Fibroblast of villous mesenchyme (primary cell): ENCODE results near the gene CITED2. TPM values are rescaled to one million over a fixed set of nuclear protein-coding genes. Genes with fewer than 3 reads are reported as not detected.

Experiments
- DNase-seq: peaks from one replicate; pipeline ENCODE4 v3.0.0-alpha.2; 2010; ENCODE audit warnings: low read depth
- H3K4me3 ChIP-seq: 2 replicates; pipeline ENCODE4 v1.5.1; 2011; ENCODE audit warnings: low read depth, mild to moderate bottlenecking, low read length
- total RNA-seq: library from RNA; depleted of rRNA; stranded (reverse); fragments of >200 nt; gene quantifications from 2 replicates; pipeline ENCODE4 v1.2.3, GENCODE V29; 2012
- TF ChIP-seq, protein P1 (sequence below): IDR thresholded peaks from 2 replicates; pipeline ENCODE4 v1.5.1; 2012; ENCODE audit warnings: low read depth, mild to moderate bottlenecking, low read length; ENCODE audit not compliant: insufficient read depth

Gene CITED2
- total RNA-seq, 1 donor = 793 TPM

DNA sequence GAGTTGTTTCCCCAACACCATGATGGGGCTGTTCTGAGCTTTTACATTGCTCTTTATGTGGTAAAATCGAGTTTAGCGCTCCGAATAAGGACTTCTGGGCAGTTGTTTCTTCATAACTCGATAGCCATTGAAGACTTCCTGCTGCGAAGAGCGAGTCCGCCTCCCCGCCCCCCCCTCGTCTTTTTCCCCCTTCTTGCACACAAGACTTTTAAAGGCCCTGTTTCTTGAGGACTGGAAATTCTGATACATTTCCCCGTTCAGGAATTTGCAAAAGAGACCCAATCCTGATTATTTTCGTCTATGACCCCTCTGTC, 1.5 kb upstream of the CITED2 start:
- H3K4me3 ChIP-seq = peak overlapping the region; percentile 98
- peak; percentile 78 for DNase-seq
- TF ChIP-seq, protein P1, sequence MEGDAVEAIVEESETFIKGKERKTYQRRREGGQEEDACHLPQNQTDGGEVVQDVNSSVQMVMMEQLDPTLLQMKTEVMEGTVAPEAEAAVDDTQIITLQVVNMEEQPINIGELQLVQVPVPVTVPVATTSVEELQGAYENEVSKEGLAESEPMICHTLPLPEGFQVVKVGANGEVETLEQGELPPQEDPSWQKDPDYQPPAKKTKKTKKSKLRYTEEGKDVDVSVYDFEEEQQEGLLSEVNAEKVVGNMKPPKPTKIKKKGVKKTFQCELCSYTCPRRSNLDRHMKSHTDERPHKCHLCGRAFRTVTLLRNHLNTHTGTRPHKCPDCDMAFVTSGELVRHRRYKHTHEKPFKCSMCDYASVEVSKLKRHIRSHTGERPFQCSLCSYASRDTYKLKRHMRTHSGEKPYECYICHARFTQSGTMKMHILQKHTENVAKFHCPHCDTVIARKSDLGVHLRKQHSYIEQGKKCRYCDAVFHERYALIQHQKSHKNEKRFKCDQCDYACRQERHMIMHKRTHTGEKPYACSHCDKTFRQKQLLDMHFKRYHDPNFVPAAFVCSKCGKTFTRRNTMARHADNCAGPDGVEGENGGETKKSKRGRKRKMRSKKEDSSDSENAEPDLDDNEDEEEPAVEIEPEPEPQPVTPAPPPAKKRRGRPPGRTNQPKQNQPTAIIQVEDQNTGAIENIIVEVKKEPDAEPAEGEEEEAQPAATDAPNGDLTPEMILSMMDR = no peak

- peak overlapping the region; percentile 98 for H3K4me3 ChIP-seq
- DNase-seq = peak; percentile 99
- TF ChIP-seq, protein P1 = peak; percentile 13
Measured at GRCh38 chr6:139375226-139376016, 973 bp upstream of the CITED2 start.

- TF ChIP-seq, protein P1 = no peak
- peak overlapping the region; percentile 98 for H3K4me3 ChIP-seq
- no peak for DNase-seq
Measured at GRCh38 chr6:139373928-139374356, 506 bp downstream of the CITED2 start.

DNA sequence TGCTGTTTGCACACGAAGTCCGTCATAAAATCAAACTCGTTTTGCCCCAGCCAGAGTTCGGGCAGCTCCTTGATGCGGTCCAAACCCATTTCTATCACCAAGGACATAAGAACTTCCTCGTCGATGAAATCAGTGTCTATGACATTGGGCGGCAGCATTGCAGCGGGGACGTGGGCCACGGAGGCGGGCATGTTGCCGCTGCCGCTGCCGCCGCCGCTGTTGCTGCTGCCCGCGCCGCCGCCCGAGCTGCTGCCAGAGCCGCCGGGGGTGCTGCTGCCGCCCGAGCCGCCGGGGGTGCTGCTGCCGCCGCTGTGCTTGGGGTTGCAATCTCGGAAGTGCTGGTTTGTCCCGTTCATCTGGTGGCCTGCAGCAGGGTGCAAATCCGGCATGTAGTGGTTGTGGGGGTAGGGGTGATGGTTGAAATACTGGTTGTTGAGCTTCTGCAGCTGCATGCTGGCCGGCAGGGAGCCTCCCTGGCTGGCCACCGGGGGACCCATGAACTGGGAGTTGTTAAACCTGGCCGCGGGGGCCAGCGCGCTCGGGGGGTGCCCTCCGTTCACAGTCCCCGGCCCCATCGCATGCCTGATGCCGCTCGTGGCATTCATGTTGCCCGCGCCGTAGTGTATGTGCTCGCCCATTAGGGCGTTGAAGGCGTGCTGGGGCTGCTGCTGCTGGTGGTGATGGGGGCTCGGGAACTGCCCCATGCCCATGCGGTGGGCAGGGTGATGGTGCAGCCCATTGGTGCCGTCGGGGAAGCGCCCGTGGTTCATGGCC, 1.1 kb downstream of the CITED2 start:
- TF ChIP-seq, protein P1 = no peak
- peak overlapping the region; percentile 98 for H3K4me3 ChIP-seq
- peak; percentile 55 for DNase-seq

DNA sequence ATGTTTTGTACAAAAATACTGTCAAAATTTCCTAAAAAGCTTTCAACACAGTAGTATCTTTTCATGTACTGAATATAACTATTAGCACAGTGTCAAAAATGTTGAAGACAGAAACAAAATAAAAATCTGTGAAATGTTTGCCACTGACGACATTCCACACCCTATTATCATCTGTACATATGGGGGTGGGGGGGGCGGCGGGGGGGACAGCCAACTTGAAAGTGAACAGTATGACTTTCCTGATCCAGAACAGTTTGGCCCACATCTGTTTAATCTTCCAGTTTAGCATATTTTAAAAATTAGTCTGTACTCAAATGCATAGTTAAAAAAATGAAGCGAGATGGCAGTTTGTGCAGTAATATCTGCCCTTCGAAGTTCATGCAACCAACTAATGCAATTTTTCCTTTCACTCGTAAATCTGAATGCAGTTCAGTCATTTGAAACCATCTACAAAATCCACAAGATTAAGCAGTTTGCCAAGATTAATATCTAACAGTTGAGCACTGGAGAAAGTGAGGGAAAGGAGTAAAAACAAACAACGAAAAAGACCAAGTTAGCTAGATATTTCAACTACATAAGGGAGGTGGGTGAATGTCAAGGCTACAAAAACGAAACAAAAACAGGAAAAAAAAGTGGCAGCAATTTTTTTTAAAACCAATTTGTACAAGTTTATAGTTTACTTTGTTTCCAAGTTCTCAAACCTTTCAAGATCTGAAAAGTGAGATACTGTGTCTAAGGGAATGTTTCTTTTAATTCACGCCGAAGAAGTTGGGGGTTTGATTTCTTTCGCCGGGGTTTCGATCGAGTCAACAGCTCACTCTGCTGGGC, 1.9 kb downstream of the CITED2 start:
- TF ChIP-seq, protein P1 = no peak
- peak overlapping the region; percentile 98 for H3K4me3 ChIP-seq
- DNase-seq = peak; percentile 33

DNA sequence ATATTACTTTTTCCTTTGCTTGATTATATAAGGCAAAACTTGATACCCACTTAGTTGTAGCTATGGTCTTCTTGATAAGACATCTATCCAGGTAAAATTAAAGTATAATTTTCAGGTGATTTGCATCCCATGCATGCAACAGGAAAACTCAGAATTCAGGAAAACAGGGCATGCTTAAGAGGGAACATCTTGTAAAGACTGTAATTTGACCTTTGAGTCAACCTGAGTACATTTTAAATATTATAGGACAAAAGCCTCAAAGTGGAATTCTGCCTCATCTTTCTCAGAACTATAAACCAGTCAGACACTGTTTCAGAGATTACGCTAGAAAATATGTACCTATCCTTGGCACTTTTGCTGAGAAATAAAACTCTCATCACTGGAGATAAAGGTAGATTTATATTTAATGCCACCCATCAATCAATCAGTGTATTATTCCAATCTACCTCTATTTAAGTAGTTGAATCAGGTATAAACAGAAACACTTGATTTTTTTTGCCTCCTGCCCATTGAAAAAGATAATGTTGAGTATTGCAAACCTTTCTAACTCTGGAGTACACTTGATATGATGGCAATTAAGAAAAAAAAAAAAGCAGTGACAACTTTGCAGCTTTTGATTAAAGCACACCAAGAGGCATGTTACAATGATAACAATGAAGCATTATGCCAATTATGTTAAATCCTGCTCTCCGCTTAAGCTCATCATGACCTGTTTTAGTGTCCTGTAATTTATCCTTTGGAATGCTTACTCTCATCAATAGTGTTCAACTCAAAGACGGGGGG, 2.8 kb downstream of the CITED2 start:
- TF ChIP-seq, protein P1 = no peak
- peak; percentile 85 for DNase-seq
- H3K4me3 ChIP-seq = peak overlapping the region; percentile 98
